ENCODE measurements around the gene KCNH5.

The KCNH5 gene

GRCh38 chr14:63009495-63009894 lies 35.8 kb downstream of the KCNH5 start:
- TF ChIP-seq CTCF (IDR thresholded peaks at IDR 0.05; ENCODE audit: borderline replicate concordance, insufficient read depth, low read depth, low read length): no peak
- no peak overlapping the region for H3K4me3 ChIP-seq (ENCODE audit: low read depth, low read length)

GRCh38 chr14:63006531-63006930 lies 38.7 kb downstream of the KCNH5 start:
- H3K4me3 ChIP-seq (ENCODE audit: low read depth, low read length): no peak overlapping the region
- no peak for TF ChIP-seq CTCF (IDR thresholded peaks at IDR 0.05; ENCODE audit: borderline replicate concordance, insufficient read depth, low read depth, low read length)

GRCh38 chr14:62994096-62994495 lies 51.2 kb downstream of the KCNH5 start:
- no peak for TF ChIP-seq CTCF (IDR thresholded peaks at IDR 0.05; ENCODE audit: borderline replicate concordance, insufficient read depth, low read depth, low read length)
- no peak overlapping the region for H3K4me3 ChIP-seq (ENCODE audit: low read depth, low read length)

- no peak overlapping the region for H3K4me3 ChIP-seq (ENCODE audit: low read depth, low read length)
- no peak for TF ChIP-seq CTCF (IDR thresholded peaks at IDR 0.05; ENCODE audit: borderline replicate concordance, insufficient read depth, low read depth, low read length)
These were observed 56.3 kb downstream of the KCNH5 start for GRCh38 chr14:62988967-62989366.

- TF ChIP-seq CTCF (IDR thresholded peaks at IDR 0.05; ENCODE audit: borderline replicate concordance, insufficient read depth, low read depth, low read length): no peak
- no peak overlapping the region for H3K4me3 ChIP-seq (ENCODE audit: low read depth, low read length)
These were observed 61.4 kb downstream of the KCNH5 start for GRCh38 chr14:62983821-62984220.

- no peak for TF ChIP-seq CTCF (IDR thresholded peaks at IDR 0.05; ENCODE audit: borderline replicate concordance, insufficient read depth, low read depth, low read length)
- no peak overlapping the region for H3K4me3 ChIP-seq (ENCODE audit: low read depth, low read length)
These were observed 64.6 kb downstream of the KCNH5 start for GRCh38 chr14:62980693-62981092.

- no peak overlapping the region for H3K4me3 ChIP-seq (ENCODE audit: low read depth, low read length)
- no peak for TF ChIP-seq CTCF (IDR thresholded peaks at IDR 0.05; ENCODE audit: borderline replicate concordance, insufficient read depth, low read depth, low read length)
These were observed 87.7 kb downstream of the KCNH5 start for GRCh38 chr14:62957562-62957961.
